Ectodermal cell (in vitro differentiated cells): ENCODE data around the gene SCP2.
"Not testable (repeated sequence)": the region's sequence is repeated elsewhere in the genome, so short reads cannot be mapped to it uniquely, and the experiment has no call there.

Experiments
- H3K27ac ChIP-seq: 2 replicates; pipeline ENCODE4 v1.7.0; 2013; ENCODE audit warnings: mild to moderate bottlenecking, low read depth, low read length; ENCODE audit not compliant: insufficient read depth, poor library complexity, severe bottlenecking
- H3K27me3 ChIP-seq: 2 replicates; pipeline ENCODE4 v1.7.0; 2013; ENCODE audit warnings: mild to moderate bottlenecking, low read length; ENCODE audit not compliant: insufficient read depth, control insufficient read depth, poor library complexity, severe bottlenecking
- H3K36me3 ChIP-seq: one replicate; pipeline ENCODE4 v1.7.0; 2013; ENCODE audit warnings: low read length; ENCODE audit not compliant: control insufficient read depth, insufficient read depth
- H3K4me1 ChIP-seq: one replicate; pipeline ENCODE4 v1.7.0; 2013; ENCODE audit warnings: low read length; ENCODE audit not compliant: control insufficient read depth, insufficient read depth
- H3K4me3 ChIP-seq: 2 replicates; pipeline ENCODE4 v1.7.0; 2013; ENCODE audit warnings: low read depth, low read length, control low read depth; ENCODE audit not compliant: insufficient read depth
- H3K9me3 ChIP-seq: 2 replicates; pipeline ENCODE4 v1.7.0; 2013; ENCODE audit warnings: mild to moderate bottlenecking, low read length, moderate library complexity; ENCODE audit not compliant: control insufficient read depth
- WGBS, 2 experiments: methylation state at CpG; one replicate each; pipeline ENCODE4 v1.1.7; 2013; ENCODE audit warnings: missing lambda C conversion rate in 2 of 2; 5-methylcytosine and 5-hydroxymethylcytosine counted together

The SCP2 gene

GRCh38 chr1:52929019-52929418, 1.9 kb downstream of the SCP2 start:
- Histone ChIP-seq H3K27me3 (peaks cover 52% of the 10 kb centered on the region), H3K4me3 (no peak overlapping the region)
- 94 to 98% methylated on average over 4 of the region's 4 CpGs for WGBS, 2 experiments

GRCh38 chr1:52937433-52938182, 10.5 kb downstream of the SCP2 start:
- WGBS, 2 experiments = 92 to 93% methylated on average over 3 of the region's 3 CpGs
- no peak overlapping the region for H3K4me3 ChIP-seq
- no peaks in the 10 kb centered on the region for H3K27me3 ChIP-seq
- H3K27ac ChIP-seq = no peak overlapping the region
- no peaks in the 10 kb centered on the region for H3K4me1 ChIP-seq
- no peaks in the 10 kb centered on the region for H3K36me3 ChIP-seq
- H3K9me3 ChIP-seq = no peaks in the 10 kb centered on the region

More at GRCh38 chr1:52929019-52929418, 1.9 kb downstream of the SCP2 start:
- Histone ChIP-seq H3K4me1 (peaks cover 3% of the 10 kb centered on the region), H3K27ac (no peak overlapping the region), H3K9me3 (no peaks in the 10 kb centered on the region), H3K36me3 (no peaks in the 10 kb centered on the region)

GRCh38 chr1:52938183-52938451, 11.0 kb downstream of the SCP2 start:
- Histone ChIP-seq H3K27me3 (no peaks in the 10 kb centered on the region), H3K4me1 (no peaks in the 10 kb centered on the region), H3K27ac (no peak overlapping the region), H3K4me3 (no peak overlapping the region), H3K9me3 (no peaks in the 10 kb centered on the region), H3K36me3 (no peaks in the 10 kb centered on the region)
- WGBS, 2 experiments = no CpG with 5 or more reads among the region's 1 CpG

GRCh38 chr1:52943876-52944416, 16.9 kb downstream of the SCP2 start:
- H3K4me3 ChIP-seq = no peak overlapping the region
- no peaks in the 10 kb centered on the region for H3K9me3 ChIP-seq
- no peaks in the 10 kb centered on the region for H3K36me3 ChIP-seq
- WGBS, 2 experiments = 84 to 96% methylated on average over 2 to 3 of the region's 3 CpGs
- H3K27ac ChIP-seq = no peak overlapping the region
- H3K27me3 ChIP-seq = no peaks in the 10 kb centered on the region
- H3K4me1 ChIP-seq = no peaks in the 10 kb centered on the region

- no peaks in the 10 kb centered on the region for H3K4me1 ChIP-seq
- H3K27ac ChIP-seq = no peak overlapping the region
- H3K4me3 ChIP-seq = no peak overlapping the region
- no peaks in the 10 kb centered on the region for H3K9me3 ChIP-seq
- WGBS, 2 experiments = 86 to 87% methylated on average over 10 of the region's 10 CpGs
- H3K27me3 ChIP-seq = no peaks in the 10 kb centered on the region
- H3K36me3 ChIP-seq = no peaks in the 10 kb centered on the region
Measured at GRCh38 chr1:52944566-52944965, 17.5 kb downstream of the SCP2 start.

GRCh38 chr1:52947490-52947889, 20.4 kb downstream of the SCP2 start:
- H3K36me3 ChIP-seq = no peaks in the 10 kb centered on the region
- H3K4me3 ChIP-seq = no peak overlapping the region
- no peaks in the 10 kb centered on the region for H3K4me1 ChIP-seq
- no peaks in the 10 kb centered on the region for H3K9me3 ChIP-seq
- no peak overlapping the region for H3K27ac ChIP-seq
- H3K27me3 ChIP-seq = no peaks in the 10 kb centered on the region
- WGBS, 2 experiments = 85 to 97% methylated on average over 1 of the region's 1 CpG

- H3K4me1 ChIP-seq, H3K36me3 ChIP-seq, H3K27me3 ChIP-seq, H3K27ac ChIP-seq, H3K9me3 ChIP-seq, H3K4me3 ChIP-seq: not testable (repeated sequence)
Measured at GRCh38 chr1:52949602-52950001, 22.5 kb downstream of the SCP2 start.

GRCh38 chr1:52952112-52952511, 25.0 kb downstream of the SCP2 start:
- Histone ChIP-seq H3K27me3 (no peaks in the 10 kb centered on the region), H3K27ac (no peak overlapping the region), H3K4me3 (no peak overlapping the region), H3K4me1 (no peaks in the 10 kb centered on the region), H3K9me3 (no peaks in the 10 kb centered on the region), H3K36me3 (no peaks in the 10 kb centered on the region)
- WGBS, 2 experiments = 90 to 97% methylated on average over 1 to 2 of the region's 2 CpGs

GRCh38 chr1:52955129-52955970, 28.3 kb downstream of the SCP2 start:
- WGBS, 2 experiments = 96 to 97% methylated on average over 5 to 6 of the region's 6 CpGs
- Histone ChIP-seq H3K27ac (no peak overlapping the region), H3K4me1 (no peaks in the 10 kb centered on the region)

GRCh38 chr1:52963101-52963500, 36.0 kb downstream of the SCP2 start:
- no peaks in the 10 kb centered on the region for H3K4me1 ChIP-seq
- no peaks in the 10 kb centered on the region for H3K36me3 ChIP-seq
- H3K27me3 ChIP-seq = no peaks in the 10 kb centered on the region
- H3K27ac ChIP-seq = no peak overlapping the region
- H3K9me3 ChIP-seq = no peaks in the 10 kb centered on the region
- WGBS, 2 experiments = 90 to 92% methylated on average over 2 of the region's 2 CpGs
- no peak overlapping the region for H3K4me3 ChIP-seq

More at GRCh38 chr1:52955129-52955970, 28.3 kb downstream of the SCP2 start:
- Histone ChIP-seq H3K4me3 (no peak overlapping the region), H3K36me3 (no peaks in the 10 kb centered on the region), H3K9me3 (no peaks in the 10 kb centered on the region), H3K27me3 (no peaks in the 10 kb centered on the region)
